Skin of body (tissue), 2 donors: ENCODE measurements around the gene SLC7A5. TPM values are rescaled to one million over a fixed set of nuclear protein-coding genes. Genes with fewer than 3 reads are reported as not detected.
"Not testable (repeated sequence)": the region's sequence is repeated elsewhere in the genome, so short reads cannot be mapped to it uniquely, and the experiment has no call there.

Experiments used
- DNase-seq: peaks from one replicate; lab custom pipeline; 2025; lab: John Stamatoyannopoulos, UW
- total RNA-seq: library from RNA; depleted of rRNA; stranded (reverse); fragments of >200 nt; gene quantifications from one replicate; pipeline ENCODE4 v1.2.3, GENCODE V29; 2014

SLC7A5 gene
- total RNA-seq, 1 donor from 2014 or later: 5.8 TPM

- no peak for DNase-seq
Observed at GRCh38 chr16:87823181-87823929, 46.0 kb downstream of the SLC7A5 start.

- DNase-seq: no peak
Observed at GRCh38 chr16:87822108-87822970, 47.0 kb downstream of the SLC7A5 start.

- no peak for DNase-seq
Observed at GRCh38 chr16:87821376-87822107, 47.8 kb downstream of the SLC7A5 start.

- DNase-seq: no peak
Observed at GRCh38 chr16:87819983-87820382, 49.3 kb downstream of the SLC7A5 start.

GRCh38 chr16:87819282-87819681 lies 50.0 kb downstream of the SLC7A5 start:
- DNase-seq: no peak

GRCh38 chr16:87818533-87819161 lies 50.7 kb downstream of the SLC7A5 start:
- DNase-seq: no peak

- DNase-seq: no peak
Observed at GRCh38 chr16:87817910-87818309, 51.4 kb downstream of the SLC7A5 start.

- not testable (repeated sequence) for DNase-seq
Observed at GRCh38 chr16:87817370-87817769, 51.9 kb downstream of the SLC7A5 start.

- DNase-seq: no peak
Observed at GRCh38 chr16:87816507-87817100, 52.7 kb downstream of the SLC7A5 start.

GRCh38 chr16:87815567-87815966 lies 53.7 kb downstream of the SLC7A5 start:
- DNase-seq: no peak

GRCh38 chr16:87812200-87812656 lies 57.1 kb downstream of the SLC7A5 start:
- no peak for DNase-seq

GRCh38 chr16:87811454-87811853 lies 57.9 kb downstream of the SLC7A5 start:
- DNase-seq: not testable (repeated sequence)

GRCh38 chr16:87809150-87809902 lies 60.0 kb downstream of the SLC7A5 start:
- DNase-seq: no peak

GRCh38 chr16:87808108-87808507 lies 61.2 kb downstream of the SLC7A5 start:
- DNase-seq: no peak

GRCh38 chr16:87806641-87807546 lies 62.4 kb downstream of the SLC7A5 start:
- peak; percentile 23 for DNase-seq

GRCh38 chr16:87806261-87806640 lies 63.1 kb downstream of the SLC7A5 start:
- no peak for DNase-seq

GRCh38 chr16:87803385-87803784 lies 65.9 kb downstream of the SLC7A5 start:
- DNase-seq: no peak

- no peak for DNase-seq
Observed at GRCh38 chr16:87802670-87803069, 66.6 kb downstream of the SLC7A5 start.

GRCh38 chr16:87801679-87802259 lies 67.5 kb downstream of the SLC7A5 start:
- no peak for DNase-seq
